GM19238 (cell line): ENCODE measurements around the gene CMTM5.
A peak's percentile ranks its signal among the peaks of the same experiment; 100 is the strongest.
"Not testable (repeated sequence)": the region's sequence is repeated elsewhere in the genome, so short reads cannot be mapped to it uniquely, and the experiment has no call there.

Experiments used
- DNase-seq: peaks from one replicate; pipeline ENCODE4 v3.0.0; 2011; ENCODE audit warnings: low spot score; ENCODE audit not compliant: insufficient read length

Gene CMTM5

DNA sequence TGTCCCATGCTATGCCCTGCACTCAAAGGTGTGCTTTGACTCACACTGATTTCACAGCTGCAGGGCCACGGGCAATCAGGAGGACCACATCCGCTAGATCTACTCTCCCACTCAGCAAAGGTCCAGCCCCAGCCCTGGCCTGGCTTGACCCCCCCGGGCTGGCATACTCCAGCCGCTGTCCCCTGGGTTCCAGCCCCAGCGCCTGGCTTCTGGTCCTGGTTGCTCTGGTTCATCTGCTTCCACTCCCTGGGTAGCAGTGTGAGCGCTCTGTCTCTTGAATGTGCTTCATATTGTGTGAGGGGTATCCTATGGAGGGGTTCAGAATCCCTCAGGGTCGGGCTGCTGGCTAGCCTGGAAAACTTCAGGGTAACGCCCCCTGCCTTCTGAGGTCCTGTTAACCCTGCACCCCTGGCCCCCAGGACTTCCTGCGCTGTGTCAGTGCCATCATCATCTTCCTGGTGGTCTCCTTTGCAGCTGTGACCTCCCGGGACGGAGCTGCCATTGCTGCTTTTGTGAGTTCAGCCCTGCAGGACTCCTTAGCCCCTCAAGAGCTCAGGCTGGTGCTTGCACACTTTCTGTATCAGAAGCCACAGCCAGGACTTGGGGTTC is 1.9 kb downstream of the CMTM5 start:
- no peak for DNase-seq

DNA sequence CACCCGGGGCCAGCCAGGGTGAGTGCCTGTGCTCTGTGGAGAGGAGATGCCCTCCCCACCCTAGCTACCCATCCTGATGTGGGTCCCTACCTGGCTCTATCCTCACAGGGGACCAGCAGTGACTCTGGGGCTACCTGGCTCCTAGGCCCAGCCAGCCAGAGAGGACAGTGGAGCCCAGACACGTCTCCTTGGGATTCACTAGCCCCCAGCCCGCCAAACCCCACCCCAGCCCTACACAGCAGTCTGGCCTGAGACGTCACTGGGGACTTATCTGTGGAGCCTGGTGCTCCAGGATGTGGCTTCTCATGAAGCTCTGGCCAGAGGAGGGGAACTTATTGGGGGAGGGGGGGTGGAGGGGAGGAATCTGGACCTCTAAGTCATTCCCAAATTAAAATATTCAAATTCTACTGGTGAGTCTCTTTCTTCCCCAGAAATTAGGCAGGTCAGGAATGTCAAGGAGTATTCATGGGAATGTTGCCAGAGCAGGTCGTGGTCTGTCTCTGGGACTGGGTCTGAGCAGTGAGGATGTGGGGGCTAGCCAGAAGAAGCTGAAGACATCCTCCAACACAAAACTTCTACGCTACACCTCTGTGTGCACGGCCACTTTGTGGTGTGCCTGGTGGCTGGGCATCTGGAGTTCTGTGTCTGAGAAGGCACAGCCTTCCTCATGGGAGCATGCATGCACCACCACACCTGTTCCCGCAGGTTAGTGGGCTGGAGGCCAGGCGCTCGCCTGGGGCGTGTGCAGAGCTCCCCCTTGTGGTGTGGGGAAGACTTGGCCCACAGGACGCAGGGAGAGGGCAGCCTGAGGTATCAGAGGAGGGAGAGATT is 2.7 kb downstream of the CMTM5 start:
- DNase-seq = peak; percentile 77

DNA sequence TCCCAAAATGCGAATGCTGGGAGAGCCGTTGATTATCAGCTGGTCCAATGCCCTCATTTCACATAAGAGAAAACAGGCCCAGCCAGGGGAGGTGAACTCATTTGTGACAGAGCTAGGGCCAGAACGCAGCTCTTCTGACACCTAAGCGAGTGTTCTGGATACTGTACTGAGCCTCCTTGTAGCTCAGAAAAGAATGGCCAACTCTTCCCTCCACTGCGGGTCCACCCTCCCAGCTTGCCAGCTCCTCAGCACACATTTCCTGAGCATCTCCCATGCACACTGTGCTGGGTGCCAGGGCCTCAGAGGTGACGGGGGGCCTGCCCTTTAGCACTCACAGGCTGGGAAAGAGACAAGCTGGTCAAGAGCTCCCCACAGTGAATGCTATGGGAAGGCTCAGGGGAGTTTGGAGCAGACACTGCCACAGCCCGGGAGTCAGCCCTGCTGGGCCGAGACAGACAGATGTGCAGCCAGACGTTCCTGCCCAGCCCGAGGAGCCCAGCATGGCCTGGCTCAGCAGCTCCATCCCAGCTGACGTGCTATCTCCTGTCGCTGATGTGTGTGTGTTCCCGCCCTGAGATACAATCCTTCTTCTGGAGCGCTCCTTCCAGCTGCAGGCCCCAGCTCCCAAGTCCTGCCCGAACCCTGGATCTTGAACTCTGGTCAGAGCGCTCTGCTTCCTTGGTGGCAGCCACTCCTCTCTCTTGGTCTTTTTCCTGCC is 3.5 kb downstream of the CMTM5 start:
- DNase-seq = no peak

DNA sequence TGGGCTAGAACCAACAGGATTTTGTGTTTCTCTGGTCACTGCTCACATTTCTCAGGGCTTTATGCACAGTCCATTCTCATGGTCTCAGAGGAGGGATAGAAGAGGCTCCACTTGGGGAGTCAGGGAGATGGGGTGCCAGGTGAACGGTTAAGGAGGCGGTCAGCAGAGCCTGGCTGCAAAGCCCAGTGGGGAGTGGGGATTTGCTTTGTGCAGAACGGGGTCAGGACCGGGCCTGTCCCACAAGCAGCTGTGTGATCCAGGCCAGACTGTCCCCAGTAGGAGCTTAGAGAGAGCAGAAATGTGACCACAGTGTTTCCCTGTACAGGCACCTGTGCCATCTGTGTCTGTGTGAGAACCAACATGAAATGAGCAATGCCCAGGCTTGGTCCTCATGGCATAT is 4.1 kb downstream of the CMTM5 start:
- DNase-seq = no peak

DNA sequence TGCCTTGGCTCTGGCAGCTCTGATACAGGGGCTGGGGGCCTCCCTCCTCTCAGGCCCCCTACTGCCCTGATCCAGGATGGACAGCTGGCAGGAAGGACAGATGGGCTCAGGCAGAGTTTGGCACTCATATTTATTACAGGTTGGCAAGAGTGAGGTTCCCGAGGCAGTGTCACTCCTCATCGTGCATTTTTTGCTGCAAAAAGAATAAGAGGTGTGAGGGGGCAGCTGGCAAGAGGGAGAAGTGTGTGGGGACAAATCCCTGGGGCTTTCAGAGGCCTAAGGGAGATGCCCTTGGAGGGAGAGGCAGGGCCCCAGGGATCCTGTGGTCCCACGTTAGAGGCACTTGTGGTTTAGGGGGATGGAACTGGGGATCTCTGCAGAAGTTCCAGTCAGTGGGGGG is 5.0 kb downstream of the CMTM5 start:
- DNase-seq = no peak

DNA sequence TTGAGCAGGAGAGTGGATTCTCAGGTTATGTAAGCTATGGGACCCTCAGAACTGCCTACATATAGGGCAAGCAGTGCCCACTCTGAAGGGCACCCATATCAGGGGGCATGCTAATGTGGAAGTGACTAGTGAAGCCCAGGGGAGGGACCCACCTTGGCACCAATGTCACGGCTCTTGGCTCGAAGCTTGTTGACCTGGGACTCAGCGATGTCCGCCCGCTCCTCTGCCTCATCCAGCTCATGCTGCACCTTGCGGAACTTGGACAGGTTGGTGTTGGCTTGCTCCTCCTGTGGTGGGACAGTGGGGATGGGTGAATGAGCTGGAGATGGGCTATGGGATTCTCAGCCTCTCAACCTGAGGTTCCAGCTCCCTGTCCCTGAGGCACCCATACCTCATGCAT is 5.4 kb downstream of the CMTM5 start:
- no peak for DNase-seq

DNA sequence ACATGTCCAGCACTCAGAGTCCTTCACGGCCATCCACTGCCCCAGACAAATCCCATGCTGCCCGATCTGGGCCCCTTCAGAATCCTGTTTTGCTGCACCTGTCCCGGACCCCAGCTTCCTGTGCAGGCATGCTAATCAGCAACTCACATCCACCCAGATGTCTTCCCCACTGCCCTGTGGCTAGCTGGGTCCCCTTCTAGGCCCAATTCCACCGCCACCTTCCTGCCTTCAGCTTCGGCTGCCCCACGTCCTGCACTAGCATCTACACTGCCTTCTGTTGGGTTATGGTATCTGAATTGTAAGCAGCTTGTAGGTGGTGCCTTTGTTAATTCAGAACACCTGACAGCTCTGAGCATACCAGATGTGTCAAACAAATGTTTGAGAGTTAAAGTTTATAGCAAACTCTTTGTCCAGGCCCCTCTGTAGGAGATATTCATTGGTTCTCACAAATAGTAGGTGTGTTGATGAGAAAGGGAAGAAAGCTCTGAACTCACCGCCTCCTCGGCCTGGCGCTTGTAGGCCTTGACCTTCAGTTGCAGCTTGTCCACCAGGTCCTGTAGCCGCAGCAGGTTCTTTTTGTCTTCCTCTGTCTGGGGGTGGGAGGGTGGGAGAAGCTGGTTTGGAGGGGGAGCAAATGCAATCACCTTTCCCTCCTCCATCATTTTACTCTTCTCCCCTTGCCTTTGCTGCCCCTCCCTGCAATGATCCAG is 6.0 kb downstream of the CMTM5 start:
- no peak for DNase-seq

DNA sequence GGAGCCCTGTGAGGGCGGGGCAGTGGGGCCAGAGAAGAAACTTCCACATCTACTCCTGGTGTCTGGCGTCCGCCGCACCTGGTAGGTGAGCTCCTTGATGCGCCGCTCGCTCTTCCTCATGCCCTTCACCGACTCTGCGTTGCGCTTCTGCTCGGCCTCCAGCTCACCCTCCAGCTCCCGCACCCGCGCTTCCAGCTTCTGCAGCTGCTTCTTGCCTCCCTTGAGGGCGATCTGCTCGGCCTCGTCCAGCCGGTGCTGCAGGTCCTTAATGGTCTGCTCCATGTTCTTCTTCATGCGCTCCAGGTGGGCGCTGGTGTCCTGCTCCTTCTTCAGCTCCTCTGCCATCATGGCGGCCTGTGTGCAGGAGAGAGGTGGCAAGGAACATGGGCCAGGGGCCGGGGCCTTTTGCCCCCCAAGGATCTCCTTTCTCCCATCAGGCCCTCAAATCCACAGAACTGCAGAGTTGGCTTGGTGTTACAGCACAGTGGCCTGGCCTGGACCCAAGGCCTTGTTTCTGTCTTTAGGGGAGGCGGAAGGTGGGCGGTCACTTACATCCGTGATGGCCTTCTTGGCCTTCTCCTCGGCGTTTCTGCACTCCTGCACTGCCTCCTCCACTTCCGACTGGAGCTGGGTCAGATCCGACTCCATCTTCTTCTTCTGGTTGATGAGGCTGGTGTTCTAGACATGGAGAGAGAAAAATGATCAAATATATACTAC is 7.7 kb downstream of the CMTM5 start:
- DNase-seq = no peak

DNA sequence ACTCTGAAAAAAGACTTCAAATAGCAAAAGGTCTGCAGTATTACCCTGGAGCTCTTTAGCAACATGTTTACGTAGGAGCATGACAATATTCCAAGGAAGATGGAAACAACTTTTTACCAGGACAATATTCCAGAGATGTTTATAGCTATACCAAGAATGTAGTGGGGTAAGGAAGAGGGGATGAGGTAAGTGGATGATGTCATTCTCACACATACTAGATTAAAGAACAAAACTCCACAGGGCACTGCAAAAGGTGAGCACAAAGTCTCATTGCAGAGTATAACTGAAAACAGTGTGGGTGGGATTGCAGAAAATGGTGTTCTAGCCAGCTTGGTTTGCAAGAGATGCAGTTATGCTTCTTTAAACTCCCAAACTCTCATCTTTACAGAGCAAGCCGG is 8.4 kb downstream of the CMTM5 start:
- no peak for DNase-seq

DNA sequence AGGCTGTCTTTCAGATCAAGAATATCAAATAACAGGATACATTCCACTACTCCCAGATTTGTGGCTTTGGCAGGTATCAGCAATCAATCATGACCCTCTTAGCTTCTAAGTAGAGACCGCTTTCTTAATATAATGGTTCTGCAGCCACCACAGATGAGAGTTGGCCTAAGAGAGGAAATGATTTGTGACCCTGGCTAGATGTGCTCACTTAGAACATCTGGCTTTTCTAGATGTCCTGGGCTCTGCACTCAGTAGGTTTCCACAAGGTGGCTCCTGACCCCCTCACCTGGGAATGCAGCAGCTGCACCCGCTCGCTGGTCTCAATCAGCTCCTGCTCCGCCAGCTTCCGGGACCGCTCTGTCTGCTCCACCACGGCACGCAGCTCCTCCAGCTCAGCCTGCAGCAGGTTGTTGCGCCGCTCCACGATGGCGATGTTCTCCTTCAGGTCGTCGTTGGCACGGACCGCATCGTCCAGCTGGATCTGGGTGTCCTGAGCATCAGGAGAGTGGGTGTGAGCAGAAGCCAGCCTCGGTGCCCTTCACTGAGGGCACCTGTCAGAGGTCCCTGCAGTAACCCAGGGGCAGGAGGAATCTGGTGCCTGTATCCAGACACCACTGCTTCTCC is 8.9 kb downstream of the CMTM5 start:
- DNase-seq = no peak

DNA sequence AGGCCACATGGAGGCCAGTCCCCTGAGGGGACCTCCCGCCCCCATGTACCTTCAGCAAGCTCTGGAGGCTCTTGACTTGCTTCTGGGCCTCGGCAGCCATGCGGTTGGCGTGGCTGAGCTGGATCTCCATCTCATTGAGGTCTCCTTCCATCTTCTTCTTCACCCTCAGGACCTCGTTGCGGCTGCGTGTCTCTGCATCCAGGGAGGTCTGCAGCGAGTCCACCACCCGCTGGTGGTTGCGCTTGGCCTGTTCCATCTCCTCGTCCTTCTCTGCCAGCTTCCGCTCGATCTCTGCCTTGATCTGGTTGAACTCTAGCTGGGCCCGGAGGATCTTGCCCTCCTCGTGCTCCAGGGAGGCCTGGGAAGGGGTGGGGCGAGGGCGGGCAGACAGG is 9.4 kb downstream of the CMTM5 start:
- DNase-seq = not testable (repeated sequence)

DNA sequence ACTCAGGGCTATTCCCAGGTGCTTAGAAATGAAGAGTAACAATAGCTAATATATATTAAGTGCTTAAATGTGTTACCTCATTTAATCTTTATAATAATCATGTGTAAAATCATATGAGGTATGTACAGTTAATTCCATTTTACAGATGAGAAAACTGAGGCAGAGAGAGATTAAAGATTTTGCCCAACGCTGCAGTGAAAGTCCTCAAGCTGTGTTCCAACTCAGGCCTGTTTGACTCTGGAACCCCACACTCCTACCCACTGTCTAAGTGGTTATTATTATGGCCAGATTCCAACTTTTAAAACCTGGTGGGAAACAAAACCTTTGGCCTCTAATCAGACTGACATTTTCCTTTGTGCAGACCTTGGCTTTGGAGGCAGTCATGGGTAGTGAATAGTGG is 10.2 kb downstream of the CMTM5 start:
- DNase-seq = no peak

DNA sequence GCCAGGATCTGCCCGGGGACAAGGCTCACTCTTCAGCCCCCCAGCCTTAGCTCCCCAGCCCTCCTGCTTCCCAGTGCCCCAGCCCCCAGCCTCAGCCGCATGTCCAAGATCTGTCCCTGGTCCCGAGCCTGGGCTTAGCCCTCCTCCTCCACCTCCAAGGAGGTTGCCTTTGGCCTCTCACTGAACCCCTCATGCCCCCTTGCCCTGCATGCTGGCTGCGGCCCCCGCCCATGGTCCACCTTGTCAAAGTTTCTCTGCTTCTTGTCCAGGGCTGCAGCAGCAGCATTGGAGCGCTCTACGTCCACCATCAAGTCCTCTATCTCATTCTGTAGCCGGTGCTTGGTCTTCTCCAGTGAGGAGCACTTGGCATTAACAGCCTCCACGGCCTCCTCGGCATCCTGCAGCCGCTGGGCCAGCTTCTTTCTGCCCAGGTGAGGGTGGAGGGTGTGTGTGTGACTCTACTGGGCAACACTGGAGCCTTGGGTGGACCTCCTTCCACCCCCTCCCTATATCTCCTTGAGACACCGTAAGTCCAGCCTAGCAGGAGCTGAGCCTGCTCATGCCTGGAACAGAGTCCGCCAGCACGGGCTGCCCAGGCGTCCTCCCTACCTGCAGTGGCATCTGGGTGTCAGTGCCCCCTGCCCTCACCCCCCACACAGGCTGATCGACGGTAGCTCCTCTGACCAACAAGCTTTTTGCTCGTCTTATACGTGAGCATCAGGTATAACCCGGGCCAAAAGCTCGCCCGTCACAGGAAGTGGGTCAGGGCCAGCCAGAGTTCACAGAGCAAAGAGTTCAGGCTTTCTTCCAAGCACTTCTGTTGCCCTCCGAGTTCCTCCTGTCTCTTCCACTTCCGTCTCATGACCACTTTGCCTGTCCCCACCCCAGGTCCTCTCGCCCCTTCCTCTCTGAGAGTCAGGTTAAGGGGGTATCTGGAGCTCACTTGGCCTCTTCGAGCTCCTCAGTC is 11.4 kb downstream of the CMTM5 start:
- DNase-seq = no peak

DNA sequence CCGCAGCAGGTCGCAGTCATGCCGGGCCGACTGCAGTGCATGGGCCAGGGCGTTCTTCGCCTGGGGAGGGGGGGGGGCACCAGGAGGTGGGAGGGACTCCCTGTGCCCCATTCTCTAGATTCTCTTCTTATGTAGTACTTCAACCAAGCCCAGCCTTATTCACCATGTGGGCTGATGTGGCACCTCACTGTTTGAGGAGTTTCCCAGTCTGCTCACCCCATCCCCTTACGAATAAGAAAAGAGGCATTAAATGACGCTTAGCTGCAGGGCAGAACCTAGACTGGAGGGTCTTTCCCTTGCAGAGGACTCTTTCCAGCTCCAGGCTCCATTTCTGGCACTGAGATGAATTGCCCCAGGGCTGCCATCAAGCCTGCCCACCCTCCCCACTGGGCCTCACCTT is 12.2 kb downstream of the CMTM5 start:
- no peak for DNase-seq

DNA sequence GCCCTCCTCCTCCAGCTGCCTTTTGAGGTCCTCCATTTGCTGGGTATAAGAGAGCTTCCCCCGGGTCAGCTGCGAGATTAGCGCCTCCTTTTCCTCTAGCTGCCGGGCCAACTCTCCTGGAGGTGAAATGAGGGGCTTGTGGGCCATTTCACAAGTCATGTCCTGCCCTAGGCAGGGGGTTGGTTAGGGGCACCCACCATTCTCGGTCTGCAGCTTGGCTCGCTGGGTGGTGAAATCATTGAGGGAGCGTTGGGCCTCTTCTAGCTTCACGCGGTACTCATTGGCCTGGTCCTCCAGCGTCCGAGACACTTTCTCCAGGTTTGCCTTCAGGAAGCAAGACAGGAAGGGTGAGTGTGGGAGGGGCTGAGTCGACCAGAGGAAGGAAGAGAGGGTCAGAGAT is 12.6 kb downstream of the CMTM5 start:
- DNase-seq = no peak

DNA sequence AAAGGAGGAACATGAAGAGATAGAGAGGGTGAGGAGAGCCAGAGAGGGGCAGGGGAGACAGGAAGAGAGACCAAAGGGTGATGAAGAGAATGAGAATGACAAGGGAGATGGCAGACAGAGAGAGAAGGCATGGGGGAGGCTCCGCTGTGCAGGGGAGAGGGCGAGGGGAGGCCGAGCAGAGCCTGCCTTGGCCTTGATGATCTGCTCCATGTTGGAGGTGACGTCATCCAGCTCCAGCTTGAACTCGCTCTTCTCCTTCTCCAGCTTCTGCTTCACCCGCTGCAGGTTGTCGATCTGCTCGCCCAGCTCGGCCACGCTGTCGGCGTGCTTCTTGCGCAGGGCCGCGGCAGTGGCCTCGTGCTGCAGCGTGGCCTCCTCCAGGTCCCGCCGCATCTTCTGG is 13.0 kb downstream of the CMTM5 start:
- DNase-seq = not testable (repeated sequence)

DNA sequence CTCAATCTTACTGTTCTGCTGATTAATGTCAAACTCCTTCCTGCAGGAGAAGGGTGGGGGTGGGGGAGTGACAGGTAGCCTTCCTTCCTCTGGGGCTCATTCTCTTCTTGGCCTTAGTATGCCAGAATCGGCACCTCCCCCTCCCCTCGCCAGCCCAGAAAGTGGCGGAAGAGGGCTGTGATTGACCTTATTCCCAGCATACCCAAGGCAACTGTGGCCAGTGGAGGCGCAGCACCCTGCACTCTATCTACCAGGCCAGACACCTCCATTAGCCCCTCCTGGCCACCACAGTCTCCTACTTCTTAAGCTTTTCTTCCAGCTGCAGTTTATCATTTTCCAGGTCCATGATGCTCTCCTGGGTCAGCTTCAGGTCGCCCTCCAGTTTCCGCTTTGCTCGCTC is 15.8 kb downstream of the CMTM5 start:
- DNase-seq = no peak

DNA sequence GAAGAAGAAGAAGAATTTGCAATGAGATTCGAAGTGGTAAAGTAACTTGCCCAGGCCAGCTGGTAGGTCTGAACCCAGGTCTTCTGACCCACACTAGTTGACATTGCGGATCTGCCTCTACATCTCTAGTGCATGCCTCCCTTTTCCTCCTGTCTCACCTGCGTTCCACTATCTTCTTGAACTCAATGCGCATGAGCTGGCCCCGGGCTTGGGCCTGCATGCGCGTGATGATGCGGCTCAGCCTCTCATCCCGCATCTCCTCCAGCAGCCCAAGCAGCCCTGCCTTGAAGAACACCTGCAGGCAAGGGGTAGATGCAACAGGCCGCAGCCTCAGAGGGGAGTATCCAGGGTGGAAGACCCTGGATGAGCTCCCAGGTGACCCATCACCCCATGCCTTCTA is 19.3 kb downstream of the CMTM5 start:
- DNase-seq = no peak

DNA sequence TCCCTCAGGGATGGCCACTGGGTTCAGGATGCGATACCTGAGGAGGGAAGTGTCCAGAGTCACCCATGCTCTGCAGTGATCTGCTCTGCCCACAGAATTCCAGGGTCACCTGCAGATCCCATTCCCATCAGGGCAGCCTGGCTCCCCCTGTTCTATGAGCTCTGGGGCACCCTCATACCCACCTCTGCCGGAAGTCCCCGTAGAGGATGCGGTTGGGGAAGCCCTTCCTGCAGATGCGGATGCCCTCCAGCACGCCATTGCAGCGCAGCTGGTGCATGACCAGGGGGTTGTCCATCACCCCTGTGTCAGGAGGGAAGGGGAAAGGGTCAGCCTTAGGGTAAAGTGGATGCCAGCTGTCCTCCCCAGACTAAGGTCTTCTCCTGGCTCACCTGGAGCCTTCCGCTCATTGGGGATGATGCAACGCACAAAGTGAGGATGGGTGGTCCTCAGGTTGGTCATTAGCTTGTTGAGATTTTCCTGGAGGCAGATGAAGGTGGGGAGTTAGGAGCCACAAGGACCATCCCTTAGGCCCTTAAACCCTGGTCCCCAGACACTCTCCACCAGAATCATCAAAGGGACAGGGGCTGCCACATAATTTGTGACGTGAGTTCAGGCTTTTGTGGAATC is 20.0 kb downstream of the CMTM5 start:
- DNase-seq = no peak
